HCT116 (cell line): ENCODE results near the gene LASP1NB.

Experiments
- ATAC-seq: fragments of 200-7000 bp; cut with Tn5 transposase; 2 replicates; pipeline ENCODE4 v1.9.1; 2020; ENCODE audit warnings: mild to moderate bottlenecking, moderate library complexity
- BruUV-seq: library from RNA; stranded (reverse); fragments of 400-500 nt; replicated peaks from 2 replicates; lab custom pipeline; 2021; lab: Mats Ljungman, UMichigan
- CTCF ChIA-PET: fragments of 300-600 bp; sonication (Branson Sonifier 250); formaldehyde crosslinking; loops from one replicate; lab custom pipeline; 2021; ENCODE audit warnings: antibody characterized with exemption; lab: Charles Lee
- POLR2A ChIA-PET: fragments of 300-600, 350-600 bp; sonication (Branson Sonifier 250); formaldehyde crosslinking; loops from one replicate; lab custom pipeline; 2021; ENCODE audit warnings: antibody characterized with exemption; lab: Charles Lee
- RAD21 ChIA-PET, 2 experiments: fragments of 300-600 bp; sonication (Branson Sonifier 250); formaldehyde crosslinking; loops; one replicate each; lab custom pipeline; 2023; ENCODE audit warnings: low total read pairs in 2 of 2; ENCODE audit not compliant: uncharacterized antibody in 2 of 2, unreplicated experiment in 2 of 2, low non-redundant PET in 1 of 2; lab: Charles Lee
- DNase-seq: peaks from one replicate; pipeline ENCODE4 v3.0.0-alpha.2; 2010; ENCODE audit warnings: low read depth, low spot score
- H2AFZ ChIP-seq: fragments of 200-600 bp; shearing (Covaris generic), sonication (generic); 2 replicates; pipeline ENCODE4 v1.6.1; 2017; ENCODE audit warnings: low read depth, mixed run types, mixed read lengths, antibody characterized with exemption, low read length; ENCODE audit not compliant: poor library complexity, severe bottlenecking
- H3K27ac ChIP-seq: 2 replicates; pipeline ENCODE4 v1.5.1; 2012; ENCODE audit warnings: low read depth, low read length
- H3K27me3 ChIP-seq: fragments of 200-600 bp; sonication (generic); 2 replicates; pipeline ENCODE4 v1.6.1; 2016; ENCODE audit warnings: mixed run types, low read length, mixed read lengths; ENCODE audit not compliant: insufficient read depth
- H3K36me3 ChIP-seq, 2 experiments: fragments of 200-500 bp in 1 of 2; fragments of 200-600 bp in 1 of 2; sonication (Bioruptor generic) in 1 of 2; sonication (generic) in 1 of 2; 2 replicates each; pipeline versions ENCODE4 v1.5.1 to v1.6.1; 2014 to 2016; ENCODE audit warnings: low read length in 2 of 2, inconsistent platforms in 1 of 2, mixed read lengths in 1 of 2, mixed run types in 1 of 2; ENCODE audit not compliant: insufficient read depth in 2 of 2, control insufficient read depth in 1 of 2
- H3K4me1 ChIP-seq, 2 experiments: fragments of 200-600 bp in 1 of 2; sonication (generic) in 1 of 2; 2 replicates each; pipeline versions ENCODE4 v1.5.1 to v1.6.1; 2012 to 2017; ENCODE audit warnings: low read length in 2 of 2, inconsistent platforms in 1 of 2, mild to moderate bottlenecking in 1 of 2, mixed read lengths in 1 of 2, mixed run types in 1 of 2, moderate library complexity in 1 of 2; ENCODE audit not compliant: insufficient read depth in 2 of 2, control insufficient read depth in 1 of 2
- H3K4me2 ChIP-seq: fragments of 200-600 bp; sonication (generic); 2 replicates; pipeline ENCODE4 v1.6.1; 2017; ENCODE audit warnings: mixed run types, low read length, mixed read lengths
- H3K4me3 ChIP-seq, 2 experiments: fragments of 200-600 bp in 1 of 2; sonication (generic) in 1 of 2; replicated peaks in 1 of 2; 2 replicates each; pipeline ENCODE4 v1.5.1; 2011 to 2016; ENCODE audit warnings: low read length in 2 of 2, control low read depth in 1 of 2, low read depth in 1 of 2, mild to moderate bottlenecking in 1 of 2, mixed read lengths in 1 of 2, mixed run types in 1 of 2
- H3K79me2 ChIP-seq: fragments of 200-600 bp; sonication (generic); 2 replicates; pipeline ENCODE4 v1.6.1; 2017; ENCODE audit warnings: mild to moderate bottlenecking, mixed run types, low read length, moderate library complexity, mixed read lengths; ENCODE audit not compliant: insufficient read depth
- H3K9ac ChIP-seq: fragments of 200-600 bp; sonication (generic); 2 replicates; pipeline ENCODE4 v1.6.1; 2016; ENCODE audit warnings: low read length, mixed read lengths
- H3K9me2 ChIP-seq: fragments of 200-600 bp; sonication (generic), shearing (Covaris generic); 2 replicates; pipeline ENCODE4 v1.6.1; 2017; ENCODE audit warnings: mixed run types, mild to moderate bottlenecking, moderate library complexity; ENCODE audit not compliant: insufficient read depth
- H3K9me3 ChIP-seq, 2 experiments: fragments of 200-500 bp in 1 of 2; fragments of 200-600 bp in 1 of 2; sonication (Bioruptor generic) in 1 of 2; sonication (generic) in 1 of 2; 2 replicates each; pipeline ENCODE4 v1.6.1; 2014 to 2017; ENCODE audit warnings: low read length in 2 of 2, mixed read lengths in 2 of 2, inconsistent platforms in 1 of 2, low read depth in 1 of 2, mild to moderate bottlenecking in 1 of 2, mixed run types in 1 of 2, moderate library complexity in 1 of 2; ENCODE audit not compliant: control insufficient read depth in 1 of 2, insufficient read depth in 1 of 2
- H4K20me1 ChIP-seq: fragments of 200-600 bp; sonication (generic), shearing (Covaris generic); 2 replicates; pipeline ENCODE4 v1.6.1; 2017; ENCODE audit warnings: mixed run types, mild to moderate bottlenecking, moderate library complexity; ENCODE audit not compliant: insufficient read depth
- ATF3 ChIP-seq: IDR thresholded peaks from 2 replicates; pipeline ENCODE4 v1.6.1; 2012
- CBX3 ChIP-seq: IDR thresholded peaks from 2 replicates; pipeline ENCODE4 v1.6.1; 2012; ENCODE audit warnings: low read depth
- CEBPB ChIP-seq: IDR thresholded peaks from 2 replicates; pipeline ENCODE4 v1.6.1; 2012; ENCODE audit warnings: low read depth
- CTCF ChIP-seq, 3 experiments: fragments of 200-600 bp in 1 of 3; sonication (generic) in 1 of 3; IDR thresholded peaks in 2 of 3; conservative IDR thresholded peaks in 1 of 3; 2 replicates each; pipeline ENCODE4 v1.5.1; 2012 to 2017; ENCODE audit warnings: low read depth in 2 of 3, low read length in 2 of 3, antibody characterized with exemption in 1 of 3, borderline replicate concordance in 1 of 3, control low read depth in 1 of 3, mild to moderate bottlenecking in 1 of 3, mixed read lengths in 1 of 3, mixed run types in 1 of 3, moderate library complexity in 1 of 3; ENCODE audit not compliant: insufficient read depth in 1 of 3
- EGR1 ChIP-seq: IDR thresholded peaks from 2 replicates; pipeline ENCODE4 v1.6.1; 2012; ENCODE audit warnings: low read depth
- ELF1 ChIP-seq: IDR thresholded peaks from 2 replicates; pipeline ENCODE4 v1.6.1; 2012; ENCODE audit warnings: low read depth, borderline replicate concordance
- EZH2phosphoT487 ChIP-seq: fragments of 200-600 bp; IDR thresholded peaks from 2 replicates; pipeline ENCODE4 v1.6.1; 2018; ENCODE audit warnings: antibody characterized with exemption, borderline replicate concordance
- FOSL1 ChIP-seq: IDR thresholded peaks from 2 replicates; pipeline ENCODE4 v1.6.1; 2012; ENCODE audit warnings: low read depth
- JUND ChIP-seq: IDR thresholded peaks from 2 replicates; pipeline ENCODE4 v1.6.1; 2012
- POLR2AphosphoS5 ChIP-seq: IDR thresholded peaks from 2 replicates; pipeline ENCODE4 v1.6.1; 2011; ENCODE audit warnings: mild to moderate bottlenecking, low read depth, low read length, moderate library complexity
- RAD21 ChIP-seq: IDR thresholded peaks from 2 replicates; pipeline ENCODE4 v1.6.1; 2012; ENCODE audit warnings: low read depth, mild to moderate bottlenecking
- SIN3A ChIP-seq: IDR thresholded peaks from 2 replicates; pipeline ENCODE4 v1.6.1; 2012; ENCODE audit warnings: low read depth
- SP1 ChIP-seq: IDR thresholded peaks from 2 replicates; pipeline ENCODE4 v1.6.1; 2012; ENCODE audit warnings: low read depth
- SRF ChIP-seq: IDR thresholded peaks from 2 replicates; pipeline ENCODE4 v1.6.1; 2012; ENCODE audit warnings: low read depth
- TCF7L2 ChIP-seq: IDR thresholded peaks from 2 replicates; pipeline ENCODE4 v1.7.0; 2011; ENCODE audit warnings: borderline replicate concordance, inconsistent platforms; ENCODE audit not compliant: insufficient read depth, insufficient read length; ENCODE audit errors: extremely low read depth
- YY1 ChIP-seq: IDR thresholded peaks from 2 replicates; pipeline ENCODE4 v1.6.1; 2011; ENCODE audit warnings: low read length, low read depth, moderate library complexity, mild to moderate bottlenecking; ENCODE audit not compliant: insufficient replicate concordance; ENCODE audit errors: extremely low read depth
- ZNF274 ChIP-seq: fragments of 200-500 bp; sonication (Bioruptor generic); IDR thresholded peaks from 2 replicates; pipeline ENCODE4 v1.6.1; 2014; ENCODE audit warnings: mild to moderate bottlenecking, low read depth, low read length, inconsistent platforms
- intact Hi-C: fragments of 100-400 bp; cut with micrococcal nuclease; formaldehyde crosslinking; loops from 2 replicates; pipeline ENCODE4 v1.10.0; 2022
- TF ChIP-seq, protein P1 (sequence below): IDR thresholded peaks from 2 replicates; pipeline ENCODE4 v1.6.1; 2011; ENCODE audit warnings: mild to moderate bottlenecking, low read length, moderate library complexity; ENCODE audit not compliant: insufficient replicate concordance; ENCODE audit errors: extremely low read depth
- TF ChIP-seq, protein P2 (sequence below): IDR thresholded peaks from 2 replicates; pipeline ENCODE4 v1.6.1; 2012

The LASP1NB gene

GRCh38 chr17:38892620-38893019 lies 32.8 kb upstream of the LASP1NB start:
- CTCF ChIA-PET = no interaction called here
- DNase-seq = no peak
- peaks cover 17 to 41% of the 10 kb centered on the region in 2 experiments; a peak in 3 of 4 replicates for H3K36me3 ChIP-seq

More at GRCh38 chr17:38892620-38893019, 32.8 kb upstream of the LASP1NB start:
- H3K9ac ChIP-seq = no peak overlapping the region
- H3K4me1 ChIP-seq = no peaks in the 10 kb centered on the region
- H3K27ac ChIP-seq = no peak overlapping the region
- peaks cover 26% of the 10 kb centered on the region for H3K79me2 ChIP-seq
- TF ChIP-seq RAD21 (no peak), SIN3A (no peak), CEBPB (no peak), YY1 (no peak), FOSL1 (no peak), CTCF (IDR thresholded peaks at IDR 0.05 in 2 of 3, conservative IDR thresholded peaks at IDR 0.05 in 1 of 3; ENCODE audit: borderline replicate concordance in 1 of 3, insufficient read depth in 1 of 3, low read depth in 2 of 3, low read length in 2 of 3) (no peak), SRF (no peak), ATF3 (no peak), TCF7L2 (no peak), EZH2phosphoT487 (no peak), POLR2AphosphoS5 (no peak), EGR1 (no peak), ELF1 (no peak), CBX3 (no peak), SP1 (no peak), ZNF274 (no peak), JUND (no peak)
- TF ChIP-seq, protein P1, sequence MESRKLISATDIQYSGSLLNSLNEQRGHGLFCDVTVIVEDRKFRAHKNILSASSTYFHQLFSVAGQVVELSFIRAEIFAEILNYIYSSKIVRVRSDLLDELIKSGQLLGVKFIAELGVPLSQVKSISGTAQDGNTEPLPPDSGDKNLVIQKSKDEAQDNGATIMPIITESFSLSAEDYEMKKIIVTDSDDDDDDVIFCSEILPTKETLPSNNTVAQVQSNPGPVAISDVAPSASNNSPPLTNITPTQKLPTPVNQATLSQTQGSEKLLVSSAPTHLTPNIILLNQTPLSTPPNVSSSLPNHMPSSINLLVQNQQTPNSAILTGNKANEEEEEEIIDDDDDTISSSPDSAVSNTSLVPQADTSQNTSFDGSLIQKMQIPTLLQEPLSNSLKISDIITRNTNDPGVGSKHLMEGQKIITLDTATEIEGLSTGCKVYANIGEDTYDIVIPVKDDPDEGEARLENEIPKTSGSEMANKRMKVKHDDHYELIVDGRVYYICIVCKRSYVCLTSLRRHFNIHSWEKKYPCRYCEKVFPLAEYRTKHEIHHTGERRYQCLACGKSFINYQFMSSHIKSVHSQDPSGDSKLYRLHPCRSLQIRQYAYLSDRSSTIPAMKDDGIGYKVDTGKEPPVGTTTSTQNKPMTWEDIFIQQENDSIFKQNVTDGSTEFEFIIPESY = no peak
- TF ChIP-seq, protein P2, sequence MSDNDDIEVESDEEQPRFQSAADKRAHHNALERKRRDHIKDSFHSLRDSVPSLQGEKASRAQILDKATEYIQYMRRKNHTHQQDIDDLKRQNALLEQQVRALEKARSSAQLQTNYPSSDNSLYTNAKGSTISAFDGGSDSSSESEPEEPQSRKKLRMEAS = no peak
- no peaks in the 10 kb centered on the region for H3K9me2 ChIP-seq
- no peak for ATAC-seq
- no TSS peak for BruUV-seq
- RAD21 ChIA-PET = no interaction called here
- no peaks in the 10 kb centered on the region for H4K20me1 ChIP-seq
- POLR2A ChIA-PET = no interaction called here
- H2AFZ ChIP-seq = no peak overlapping the region
- intact Hi-C loops = no loop called here
- no peaks in the 10 kb centered on the region for H3K9me3 ChIP-seq
- H3K4me3 ChIP-seq = no peak overlapping the region
- no peak overlapping the region for H3K4me2 ChIP-seq
- no peaks in the 10 kb centered on the region for H3K27me3 ChIP-seq
